GM19025 (cell line): ENCODE data around the gene PCP2.
"Not testable (repeated sequence)": the region's sequence is repeated elsewhere in the genome, so short reads cannot be mapped to it uniquely, and the experiment has no call there.

ENCODE experiments used
- ATAC-seq: cut with Tn5 transposase; IDR thresholded peaks from one replicate; pipeline ENCODE4 v1.9.1; 2021; ENCODE audit warnings: mild to moderate bottlenecking, low read depth, moderate library complexity; ENCODE audit not compliant: unreplicated experiment

Gene PCP2

GRCh38 chr19:7662657-7663056, 29.1 kb upstream of the PCP2 start:
- ATAC-seq = no peak

GRCh38 chr19:7661744-7662538, 28.4 kb upstream of the PCP2 start:
- ATAC-seq = no peak

- peak; percentile 64 for ATAC-seq
Observed at GRCh38 chr19:7658219-7658686, 24.7 kb upstream of the PCP2 start.

- no peak for ATAC-seq
Observed at GRCh38 chr19:7657131-7657751, 23.7 kb upstream of the PCP2 start.

- no peak for ATAC-seq
Observed at GRCh38 chr19:7655581-7655980, 22.1 kb upstream of the PCP2 start.

GRCh38 chr19:7654401-7654800, 20.9 kb upstream of the PCP2 start:
- no peak for ATAC-seq

- ATAC-seq = no peak
Observed at GRCh38 chr19:7652061-7652641, 18.6 kb upstream of the PCP2 start.

GRCh38 chr19:7650148-7650547, 16.6 kb upstream of the PCP2 start:
- no peak for ATAC-seq

- no peak for ATAC-seq
Observed at GRCh38 chr19:7648265-7649014, 14.9 kb upstream of the PCP2 start.

GRCh38 chr19:7647156-7647555, 13.6 kb upstream of the PCP2 start:
- no peak for ATAC-seq

GRCh38 chr19:7646426-7646700, 12.8 kb upstream of the PCP2 start:
- ATAC-seq = no peak

GRCh38 chr19:7645656-7646425, 12.3 kb upstream of the PCP2 start:
- no peak for ATAC-seq

GRCh38 chr19:7645163-7645562, 11.6 kb upstream of the PCP2 start:
- ATAC-seq = no peak

GRCh38 chr19:7644550-7644877, 11.0 kb upstream of the PCP2 start:
- no peak for ATAC-seq

- ATAC-seq = not testable (repeated sequence)
Observed at GRCh38 chr19:7643629-7644549, 10.4 kb upstream of the PCP2 start.

- ATAC-seq = no peak
Observed at GRCh38 chr19:7643031-7643415, 9.5 kb upstream of the PCP2 start.

GRCh38 chr19:7642295-7643030, 8.9 kb upstream of the PCP2 start:
- no peak for ATAC-seq

GRCh38 chr19:7641290-7642276, 8.1 kb upstream of the PCP2 start:
- no peak for ATAC-seq
